ENCODE results near the gene HAUS7.

Gene HAUS7

GRCh38 chrX:153498453-153498852 lies 28.1 kb upstream of the HAUS7 start:
- DNase-seq = no peak

- no peak for DNase-seq
These were observed 26.2 kb upstream of the HAUS7 start for GRCh38 chrX:153496590-153496959.

GRCh38 chrX:153495903-153496589 lies 25.7 kb upstream of the HAUS7 start:
- DNase-seq = no peak

- no peak for DNase-seq
These were observed 25.0 kb upstream of the HAUS7 start for GRCh38 chrX:153495362-153495751.

- DNase-seq = no peak
These were observed 24.4 kb upstream of the HAUS7 start, which contains the start of gene BGN for GRCh38 chrX:153494541-153495361. TSS of gene BGN (plus strand) at chrX:153494980. CDS start at chrX:153504632, 9,652 bp downstream.

GRCh38 chrX:153494061-153494460 lies 23.7 kb upstream of the HAUS7 start:
- no peak for DNase-seq

GRCh38 chrX:153493085-153493484 lies 22.7 kb upstream of the HAUS7 start:
- DNase-seq = no peak

GRCh38 chrX:153492543-153492942 lies 22.2 kb upstream of the HAUS7 start:
- no peak for DNase-seq

GRCh38 chrX:153491918-153492317 lies 21.5 kb upstream of the HAUS7 start:
- DNase-seq = no peak

GRCh38 chrX:153491351-153491914 lies 21.1 kb upstream of the HAUS7 start:
- no peak for DNase-seq

- DNase-seq = no peak
These were observed 20.0 kb upstream of the HAUS7 start for GRCh38 chrX:153490217-153490930.

GRCh38 chrX:153488231-153488914 lies 18.0 kb upstream of the HAUS7 start:
- no peak for DNase-seq

GRCh38 chrX:153487590-153488071 lies 17.3 kb upstream of the HAUS7 start:
- DNase-seq = no peak

- no peak for DNase-seq
These were observed 15.8 kb upstream of the HAUS7 start for GRCh38 chrX:153486171-153486570.

- no peak for DNase-seq
These were observed 15.2 kb upstream of the HAUS7 start for GRCh38 chrX:153485396-153486080.

GRCh38 chrX:153482376-153483015 lies 12.1 kb upstream of the HAUS7 start:
- no peak for DNase-seq

GRCh38 chrX:153481043-153481442 lies 10.7 kb upstream of the HAUS7 start:
- DNase-seq = no peak

GRCh38 chrX:153478746-153479145 lies 8.4 kb upstream of the HAUS7 start:
- DNase-seq = no peak

GRCh38 chrX:153477901-153478300 lies 7.5 kb upstream of the HAUS7 start:
- DNase-seq = no peak

- no peak for DNase-seq
These were observed 7.0 kb upstream of the HAUS7 start for GRCh38 chrX:153477364-153477857.

GRCh38 chrX:153476666-153477363 lies 6.4 kb upstream of the HAUS7 start:
- no peak for DNase-seq
